GM19043 (cell line): Measurements from ENCODE around the gene ATP1A3.

Experiments used
- ATAC-seq: cut with Tn5 transposase; IDR thresholded peaks from one replicate; pipeline ENCODE4 v1.9.1; 2021; ENCODE audit warnings: low read depth; ENCODE audit not compliant: unreplicated experiment

Gene ATP1A3

DNA sequence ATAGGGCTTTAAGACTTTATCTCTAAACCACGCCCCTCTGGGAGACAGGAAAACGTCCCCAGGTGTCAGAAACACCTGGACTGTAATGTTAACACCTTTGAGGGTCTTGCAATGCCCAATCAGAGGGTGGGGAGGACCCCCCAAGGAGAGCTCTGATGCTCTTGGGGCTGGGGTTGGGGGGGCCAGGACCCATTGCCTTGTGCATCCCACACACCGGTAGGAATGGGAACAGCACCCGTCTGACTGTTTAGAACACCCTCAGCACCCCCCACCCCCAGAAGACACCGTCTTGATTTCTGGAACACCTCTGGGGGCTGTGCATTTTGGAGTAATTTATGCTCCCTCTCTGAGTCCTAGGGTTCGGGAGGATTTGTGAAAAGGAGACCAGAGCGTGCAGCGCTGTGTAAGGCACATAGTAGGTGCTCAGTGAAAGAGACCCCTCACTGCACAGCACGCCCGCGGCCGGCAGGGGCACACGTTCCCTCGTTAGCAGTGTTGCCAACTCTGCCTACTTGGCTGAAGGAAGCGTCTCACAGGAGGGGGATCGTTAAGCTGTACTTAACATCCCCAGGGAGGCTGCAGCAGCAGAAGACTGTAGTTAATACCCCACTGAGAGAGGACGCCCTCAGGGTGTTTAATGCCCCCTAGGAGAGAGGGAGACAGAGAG, 63.0 kb downstream of the ATP1A3 start:
- no peak for ATAC-seq

DNA sequence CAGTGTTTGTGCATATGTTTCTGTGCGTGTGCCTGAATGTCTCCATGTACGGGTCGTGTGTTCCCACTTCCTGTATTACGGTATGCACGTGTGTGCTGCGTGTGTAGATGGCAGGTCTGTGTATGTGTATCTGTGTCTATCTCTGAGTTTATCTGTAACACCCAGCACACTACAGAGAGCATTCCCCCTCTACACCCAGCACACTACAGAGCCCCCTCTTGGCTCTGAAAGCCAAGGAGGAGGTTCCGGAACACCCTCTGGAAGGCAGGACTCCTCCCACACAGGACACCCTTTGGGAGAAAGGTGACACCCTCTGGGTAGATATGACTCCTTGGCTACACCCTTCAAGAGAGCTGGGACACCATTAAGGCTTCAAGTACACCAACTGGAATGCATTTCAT, 63.7 kb downstream of the ATP1A3 start:
- ATAC-seq = no peak

DNA sequence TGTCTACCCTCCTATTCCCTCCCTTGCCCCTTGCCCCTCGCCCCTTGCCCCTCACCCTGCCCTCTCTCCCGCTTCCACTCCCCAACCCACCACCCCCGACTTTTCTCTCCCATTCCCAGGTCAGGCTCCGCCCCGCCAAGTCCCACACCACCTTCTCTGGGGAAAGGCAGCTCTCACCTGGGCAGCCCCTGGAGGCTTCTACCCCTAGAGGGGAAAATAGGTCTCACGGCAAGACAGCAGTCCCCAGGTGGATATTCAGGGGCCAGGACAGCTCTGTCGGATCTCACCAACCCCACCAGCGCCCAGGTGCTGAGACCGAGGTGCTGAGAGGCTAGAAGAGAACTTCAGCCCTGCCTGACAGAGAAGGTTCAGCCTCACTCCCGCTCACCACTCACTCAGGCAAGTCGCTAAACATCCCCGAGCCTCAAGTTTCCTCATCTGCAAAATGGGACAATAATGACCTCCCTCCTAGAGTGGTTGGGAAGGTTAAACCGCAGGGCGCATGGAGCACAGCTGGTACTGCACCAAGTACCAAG, 64.4 kb downstream of the ATP1A3 start:
- no peak for ATAC-seq

DNA sequence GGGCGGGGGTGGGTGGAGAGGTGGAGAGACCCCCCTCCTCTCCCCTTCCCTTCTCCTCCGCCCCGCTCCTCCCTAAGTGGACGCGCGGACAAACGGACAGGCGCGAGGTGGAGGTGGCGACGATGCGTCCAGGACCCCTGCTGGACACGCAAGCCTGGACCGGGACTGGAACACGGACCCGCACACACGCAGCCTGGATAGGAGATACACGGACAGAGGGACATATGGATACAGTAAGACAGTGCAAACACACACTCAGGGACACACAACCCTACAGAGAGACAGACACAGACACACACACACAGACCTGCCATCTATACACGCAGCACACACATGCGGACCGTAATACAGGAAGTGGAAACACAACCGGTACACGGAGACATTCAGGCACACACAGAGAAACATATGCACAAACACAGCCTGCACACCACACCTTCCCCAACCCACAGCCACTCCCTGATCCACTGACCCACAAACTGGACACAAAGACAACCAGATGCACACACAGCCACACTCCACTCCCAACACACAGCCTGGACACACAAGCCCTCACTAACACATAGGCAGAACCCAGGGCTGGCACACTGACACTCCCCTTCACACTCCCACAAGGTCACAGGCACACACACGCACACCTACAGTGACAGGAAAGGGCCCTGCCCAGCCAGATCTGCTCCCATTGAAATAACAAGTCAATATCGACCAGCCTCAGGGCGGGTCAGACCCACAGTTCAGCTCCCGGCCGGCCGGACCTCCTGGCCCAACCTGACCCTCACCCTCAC, 65.1 kb downstream of the ATP1A3 start:
- ATAC-seq = no peak

DNA sequence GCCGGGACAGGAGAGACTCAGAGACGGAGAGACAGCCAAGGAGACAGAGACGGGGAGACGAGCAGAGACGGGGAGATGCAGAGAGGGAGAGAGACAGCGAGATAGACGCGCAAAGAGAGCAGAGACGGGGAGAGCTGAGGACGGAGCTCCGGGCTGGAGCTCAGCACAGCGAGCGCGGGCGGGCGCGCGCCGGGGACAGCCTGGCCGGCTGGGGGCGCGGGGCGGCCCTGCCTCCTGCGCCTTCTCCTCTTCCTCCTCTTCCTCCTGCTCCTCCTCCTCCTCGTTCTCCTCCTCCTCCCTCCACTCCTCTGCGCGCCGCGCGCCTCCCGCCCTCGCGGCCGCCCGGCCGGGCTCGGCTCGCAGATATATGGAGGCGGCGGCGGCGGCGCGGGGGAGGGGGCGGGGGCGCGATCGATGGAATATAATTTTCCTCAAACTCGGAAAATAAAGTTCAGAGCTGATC, 65.8 kb downstream of the ATP1A3 start, which contains the start of gene ERFL:
Gene ERFL (minus strand): TSS at position 229 of the 463 bp plus-strand sequence. CDS start 15,530 bp downstream, outside the sequence.
- no peak for ATAC-seq

DNA sequence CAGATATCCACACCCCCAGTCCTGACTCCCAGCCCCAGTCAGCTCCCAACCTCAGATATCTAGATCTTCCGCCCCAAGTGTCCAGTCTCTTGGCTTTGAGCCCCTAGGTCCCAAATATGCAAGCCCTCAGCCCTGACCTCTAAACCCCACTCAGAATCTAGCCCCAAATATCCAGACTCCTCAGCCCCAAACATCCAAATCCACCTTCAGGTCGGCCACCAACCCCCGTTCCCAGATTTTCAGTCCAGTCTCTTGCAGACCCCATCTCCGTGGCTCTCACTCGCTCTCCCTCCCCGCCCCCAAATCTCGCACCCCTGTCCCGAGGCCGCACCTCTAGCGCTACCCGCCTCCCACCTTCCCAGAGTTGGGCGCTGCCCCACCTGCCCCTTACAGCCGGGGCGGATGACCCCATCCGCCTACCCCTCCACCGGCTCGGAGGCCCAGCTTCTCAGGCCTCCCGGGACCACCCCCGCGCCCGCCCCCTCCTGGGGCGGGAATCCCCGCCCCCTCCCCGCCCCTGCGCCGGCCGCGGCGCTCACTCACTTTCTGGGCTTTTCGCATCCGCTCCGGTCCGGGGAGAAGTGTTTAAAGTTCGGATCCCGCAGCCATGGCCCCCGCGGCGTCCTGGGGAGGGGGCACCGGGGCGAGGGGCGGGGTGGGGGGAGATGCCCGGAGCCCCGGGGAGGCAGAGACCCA, 66.4 kb downstream of the ATP1A3 start:
- ATAC-seq = no peak

DNA sequence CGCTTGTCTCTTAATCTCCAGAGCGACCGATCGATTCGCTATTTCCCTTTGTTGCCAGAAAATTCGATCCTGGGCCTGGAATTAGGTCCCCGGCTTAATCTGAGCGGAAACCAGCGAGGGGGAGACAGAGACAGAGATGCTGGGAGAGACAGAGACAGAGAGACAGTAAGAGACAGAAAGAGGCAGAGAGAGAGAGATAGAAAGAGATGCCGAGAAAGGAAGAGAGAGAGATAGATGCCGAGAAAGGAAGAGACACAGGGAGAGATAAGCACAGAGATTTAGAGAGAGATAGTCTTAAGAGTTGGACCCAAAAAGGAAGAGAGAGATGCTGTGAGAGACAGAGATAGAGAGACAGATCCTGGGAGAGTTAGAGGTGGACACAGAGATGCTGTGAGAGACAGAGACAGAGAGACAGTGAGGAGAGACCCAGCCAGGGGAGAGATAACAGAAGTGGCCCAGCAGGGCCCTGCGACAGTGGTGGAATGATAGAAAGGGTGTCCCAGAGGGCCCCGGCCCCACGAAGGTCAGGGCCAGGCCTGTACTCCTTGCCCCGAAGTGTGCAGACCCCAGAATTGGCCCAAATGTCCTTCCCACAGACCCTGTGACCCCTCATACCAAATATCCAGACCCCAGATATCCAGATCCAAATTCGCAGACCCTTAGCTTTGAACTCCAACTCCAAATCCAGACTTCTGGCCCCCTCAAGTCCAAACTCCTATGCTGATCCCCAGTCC, 67.1 kb downstream of the ATP1A3 start:
- no peak for ATAC-seq

DNA sequence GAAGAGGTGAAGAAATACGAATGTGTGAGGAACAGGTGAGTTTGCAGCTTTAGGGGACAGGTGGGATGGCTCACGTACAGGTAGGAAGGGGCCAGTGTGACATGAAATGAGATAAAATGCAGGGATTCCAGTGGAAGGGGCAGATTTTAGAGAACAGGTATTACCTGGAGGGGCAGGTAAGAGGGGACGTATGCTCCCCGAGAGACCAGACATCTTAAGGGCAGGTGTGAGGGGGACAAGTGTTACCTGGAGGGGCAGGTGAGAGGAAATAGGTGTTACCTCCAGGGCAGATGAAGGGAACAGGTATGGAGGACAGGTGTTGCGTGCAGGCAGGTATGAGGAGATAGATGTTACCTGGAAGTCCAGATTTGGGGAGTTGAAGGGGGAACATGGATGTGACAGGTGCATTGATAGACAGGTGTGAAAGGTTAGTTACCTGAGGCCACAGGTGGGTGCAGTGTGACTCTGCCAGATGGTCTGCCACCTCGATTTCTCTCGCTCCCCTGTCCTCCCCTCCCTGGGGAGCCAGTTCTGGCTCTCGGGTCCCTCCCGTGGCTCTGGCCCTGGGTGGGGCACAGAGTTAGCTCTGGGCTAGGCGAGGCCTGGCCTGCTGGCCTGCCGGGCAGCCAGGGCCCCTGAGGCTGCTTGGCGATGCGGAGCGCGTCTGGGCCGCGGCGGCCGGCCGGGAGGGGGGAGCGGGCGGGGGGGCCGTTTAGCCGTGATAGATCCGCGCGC, 67.8 kb downstream of the ATP1A3 start:
- ATAC-seq = no peak

DNA sequence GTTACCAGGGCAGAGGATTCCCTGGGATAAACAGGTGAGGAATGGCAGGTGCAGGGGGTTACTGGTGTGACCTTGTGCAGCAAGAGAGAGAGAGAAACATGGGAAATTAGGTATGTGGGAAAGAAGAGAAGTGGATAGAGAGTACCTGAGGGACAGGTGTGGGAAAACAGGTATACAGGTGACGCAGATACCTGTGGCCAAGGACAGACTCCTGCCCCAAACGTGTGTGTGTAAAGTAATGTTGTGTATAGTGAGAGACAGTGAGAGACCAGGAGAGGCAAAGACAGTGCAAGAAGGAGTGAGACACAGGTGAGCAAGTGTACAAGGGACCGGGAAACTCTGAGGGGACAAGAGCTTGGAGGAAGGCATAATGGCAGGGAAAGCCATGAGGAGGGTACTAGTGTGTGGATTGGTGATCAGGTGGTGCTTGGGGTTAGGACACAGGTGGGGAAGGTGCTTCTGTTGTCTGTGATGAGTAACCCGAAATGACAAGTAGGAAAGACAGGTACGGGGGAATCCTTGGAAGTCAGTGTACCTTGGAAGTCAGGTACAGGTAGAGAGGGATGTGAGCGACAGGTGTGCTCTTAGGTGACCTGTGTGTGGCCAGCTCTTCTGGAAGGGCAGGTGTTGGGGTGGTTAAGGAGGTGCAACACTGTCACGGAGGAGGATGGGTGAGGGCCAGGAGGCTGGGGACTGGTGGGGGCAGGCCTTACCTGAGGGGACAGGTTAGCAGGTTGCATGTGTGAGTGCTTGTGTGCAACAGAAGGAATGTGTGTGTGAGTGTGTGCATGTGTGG, 68.6 kb downstream of the ATP1A3 start:
- ATAC-seq = no peak

DNA sequence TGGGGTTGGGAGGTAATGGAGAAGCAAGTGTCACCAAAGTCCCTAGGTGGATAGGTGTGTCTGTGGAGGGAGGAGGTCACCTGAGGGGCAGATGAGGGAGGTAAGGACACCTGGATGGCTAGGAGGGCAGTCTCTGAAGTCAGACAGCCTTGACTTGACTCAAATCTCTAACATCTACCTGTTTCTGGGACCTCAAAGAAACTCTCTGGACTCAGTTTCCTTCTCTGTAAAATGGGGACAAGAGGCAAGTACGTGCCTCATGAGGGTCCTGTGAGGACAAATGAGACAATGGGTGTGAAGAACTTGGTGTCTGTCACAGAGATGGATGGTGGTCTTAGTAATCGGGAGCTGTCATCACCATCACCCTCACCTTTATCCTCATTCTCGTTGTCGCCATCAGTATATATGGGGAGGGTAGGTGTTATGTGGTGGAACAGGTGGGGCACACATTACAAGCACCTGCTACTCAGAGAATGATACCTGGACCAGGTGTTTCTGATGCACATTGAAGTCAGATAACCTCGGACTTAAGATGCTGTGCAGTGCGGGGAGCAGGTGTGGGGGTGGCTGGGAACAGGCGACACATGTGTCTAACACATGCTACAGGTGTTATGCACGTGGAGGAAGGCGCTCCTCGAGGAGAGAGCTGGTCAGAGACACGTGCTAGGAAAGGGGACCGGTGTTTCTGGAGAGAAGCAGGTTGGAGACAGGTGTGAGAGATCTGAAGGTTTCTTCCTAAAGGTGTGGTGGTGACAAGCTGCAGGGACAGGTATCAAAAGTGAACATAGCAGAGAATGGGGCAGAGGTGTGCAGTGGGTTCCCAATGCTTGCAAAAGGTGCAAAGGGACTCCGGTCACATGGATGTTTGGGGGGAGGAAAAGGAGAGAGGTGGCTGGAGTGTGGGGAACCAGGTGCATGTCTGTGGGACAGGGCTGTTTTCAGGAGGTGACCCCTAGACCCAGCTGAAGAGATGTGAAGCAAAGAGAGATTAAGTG, 69.6 kb downstream of the ATP1A3 start:
- ATAC-seq = no peak

DNA sequence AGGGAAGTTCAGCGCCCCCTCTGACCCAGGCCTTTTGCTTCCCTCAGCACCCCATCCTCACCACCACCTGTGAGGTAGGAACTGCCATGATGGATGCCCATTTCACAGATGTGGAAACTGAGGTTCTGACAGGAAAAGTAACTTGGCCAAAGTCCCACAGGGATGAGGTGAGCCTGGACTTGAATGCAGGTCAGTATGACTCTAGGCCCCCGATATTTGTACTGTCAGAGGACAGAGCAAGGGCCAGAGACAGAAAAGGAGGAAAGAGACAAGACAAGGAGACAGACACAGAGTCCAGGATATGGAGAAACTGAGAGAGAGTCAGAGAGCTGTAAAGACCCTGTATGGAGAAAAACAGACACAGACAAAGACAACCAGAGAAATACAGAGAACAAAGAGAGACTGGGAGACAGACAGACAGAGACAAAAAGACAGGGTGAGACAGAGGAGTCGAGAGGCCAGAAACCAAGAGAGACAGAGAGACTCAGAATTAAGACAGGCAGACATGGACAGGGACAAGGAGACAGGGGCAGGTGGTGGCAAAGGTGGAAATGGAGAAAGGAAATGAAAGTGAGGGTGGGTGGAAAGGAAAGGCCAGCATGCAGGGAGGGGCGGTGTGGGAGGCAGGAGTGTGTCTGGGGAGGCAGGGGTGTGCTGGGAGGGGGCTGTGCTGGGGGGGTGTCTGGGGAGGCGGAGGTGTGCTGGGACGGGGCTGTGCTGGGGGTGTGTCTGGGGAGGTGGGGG, 70.8 kb downstream of the ATP1A3 start:
- no peak for ATAC-seq

DNA sequence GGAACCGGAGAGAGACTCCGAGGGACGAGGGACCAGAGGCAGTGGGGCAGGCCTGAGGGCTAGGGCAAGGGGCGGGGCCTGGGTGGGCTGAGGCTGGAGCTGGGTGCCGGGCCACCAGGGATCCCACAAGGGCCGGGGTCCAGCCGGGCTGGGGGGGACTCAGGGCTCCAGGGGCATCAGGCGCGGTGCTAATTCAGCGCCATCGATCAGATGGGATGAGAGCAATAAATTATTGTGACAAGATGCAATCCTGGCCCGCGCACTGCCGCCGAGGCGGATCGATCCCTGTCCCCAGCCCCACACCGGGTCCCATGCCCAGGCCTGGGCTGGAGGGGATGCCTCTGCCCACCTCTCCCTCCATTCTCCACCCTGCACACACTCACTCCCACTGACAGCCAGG, 71.4 kb downstream of the ATP1A3 start:
- ATAC-seq = no peak

DNA sequence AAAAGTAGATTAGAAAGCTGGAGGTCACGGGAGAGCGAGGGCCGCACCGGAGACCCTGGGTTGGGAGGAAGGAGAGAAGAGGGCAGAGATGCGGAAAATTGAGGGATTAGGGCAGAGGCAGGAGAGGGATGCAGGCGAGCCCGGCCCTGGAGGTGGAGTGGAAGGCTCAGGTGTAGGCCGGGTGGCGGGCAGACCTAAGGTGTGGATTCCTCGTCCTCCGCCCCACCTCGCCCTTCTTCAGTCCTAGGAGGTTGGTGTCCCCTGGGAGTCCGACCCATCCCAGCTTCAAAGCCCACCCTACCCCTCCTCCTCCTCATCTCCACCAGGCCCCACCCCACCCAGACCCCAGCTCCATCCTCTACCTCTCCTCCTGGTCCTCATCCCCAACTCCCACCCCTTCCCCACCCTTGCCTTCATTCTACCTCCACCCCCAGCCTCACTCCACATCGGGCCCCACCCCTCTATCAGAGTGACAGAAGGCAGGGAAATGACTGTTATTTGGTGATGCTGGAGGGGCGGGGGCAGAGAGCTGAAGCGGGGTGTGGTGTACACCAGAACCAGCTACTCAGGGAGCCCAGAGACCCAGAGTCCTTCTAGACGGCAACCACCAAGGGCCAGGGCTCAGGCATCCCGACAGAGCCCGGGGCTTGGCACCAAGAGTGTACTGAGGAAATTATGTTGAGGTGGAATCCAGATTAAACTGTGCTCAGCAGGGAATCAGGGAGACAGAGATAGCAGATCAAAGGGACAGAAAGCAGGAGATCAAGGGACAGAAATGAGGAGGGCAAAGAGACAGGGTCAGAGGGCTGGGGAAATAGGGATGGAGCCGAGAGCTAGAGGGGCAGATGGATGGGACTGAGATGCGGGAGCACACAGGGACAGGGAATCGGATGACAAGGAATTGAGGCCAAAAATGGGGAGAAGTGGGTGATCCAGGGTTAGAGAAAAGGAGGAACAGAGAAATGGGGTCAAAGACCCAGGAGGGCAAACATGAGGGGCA, 72.2 kb downstream of the ATP1A3 start:
- ATAC-seq = no peak

DNA sequence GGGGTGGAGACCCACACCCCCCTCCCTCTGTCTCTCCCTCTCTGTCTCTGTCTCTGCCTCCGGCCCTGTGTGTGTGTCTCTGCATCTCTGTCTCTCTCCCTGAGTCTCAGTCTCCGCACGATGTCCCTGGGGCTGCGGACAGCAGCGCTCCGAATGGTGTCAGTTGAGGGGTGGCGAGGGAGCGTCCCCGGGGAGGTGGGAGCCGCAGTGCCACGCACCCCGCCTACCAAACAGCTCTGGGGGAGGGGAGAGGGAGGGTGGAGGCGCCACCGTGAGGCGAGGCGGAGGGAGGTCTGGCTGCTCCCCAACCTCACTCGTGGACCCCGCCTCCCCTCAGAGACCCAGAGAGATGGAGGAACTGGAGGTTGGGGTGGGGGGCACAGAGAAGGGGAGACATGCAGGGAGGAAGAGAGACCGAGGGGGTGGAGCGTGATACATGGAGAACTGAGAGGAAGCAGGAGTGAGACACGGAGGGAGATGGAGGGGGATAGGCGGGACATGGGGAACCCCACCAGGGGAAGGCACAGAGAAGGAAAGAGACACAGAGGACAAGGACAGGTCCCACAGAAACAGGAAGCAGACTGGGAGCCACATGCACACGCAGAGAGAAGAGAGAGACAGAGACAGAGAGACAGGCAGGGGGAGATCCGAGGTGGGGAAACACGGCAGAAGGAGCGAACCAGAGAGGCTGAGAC, 73.0 kb downstream of the ATP1A3 start:
- ATAC-seq = no peak

DNA sequence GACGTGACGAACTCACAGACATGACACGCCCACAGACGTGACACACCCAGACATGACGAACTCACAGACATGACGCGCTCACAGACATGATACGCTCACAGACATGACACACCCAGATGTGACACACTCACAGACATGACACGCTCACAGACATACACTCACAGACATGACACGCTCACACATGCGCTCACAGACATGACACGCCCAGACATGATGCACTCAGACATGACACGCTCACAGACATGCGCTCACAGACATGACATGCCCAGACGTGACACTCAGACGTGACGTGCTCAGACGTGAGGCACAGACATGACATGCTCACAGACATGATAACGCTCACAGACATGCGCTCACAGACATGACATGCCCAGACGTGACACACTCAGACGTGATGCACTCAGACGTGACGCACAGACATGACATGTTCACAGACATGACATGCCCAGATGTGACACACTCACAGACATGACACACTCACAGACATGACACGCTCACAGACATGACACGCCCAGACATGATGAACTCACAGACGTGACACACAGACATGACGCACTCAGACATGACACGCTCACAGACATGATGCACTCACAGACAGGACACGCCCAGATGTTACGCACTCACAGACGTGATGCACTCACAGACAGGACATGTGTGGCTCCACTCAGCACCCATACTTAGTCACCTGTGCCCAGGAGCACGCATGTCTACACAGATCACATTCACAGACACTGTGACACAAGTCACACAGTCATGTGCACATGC, 73.9 kb downstream of the ATP1A3 start:
- no peak for ATAC-seq
